Fibroblast of lung (primary cell): ENCODE measurements around the gene CAMK2B. TPM values are rescaled to one million over a fixed set of nuclear protein-coding genes. Genes with fewer than 3 reads are reported as not detected.

Source experiments
- DNase-seq, 2 donors: peaks; one replicate each; pipeline versions ENCODE4 v3.0.0 to v3.0.0-alpha.2; 2010; ENCODE audit warnings: low read depth in 2 of 2
- H2AFZ ChIP-seq: 2 replicates; pipeline ENCODE4 v1.5.1; 2012; ENCODE audit warnings: low read length, control low read depth, inconsistent platforms
- H3K27ac ChIP-seq: 2 replicates; pipeline ENCODE4 v1.5.1; 2011; ENCODE audit warnings: low read length, control low read depth; ENCODE audit not compliant: insufficient read depth
- H3K27me3 ChIP-seq: 2 replicates; pipeline ENCODE4 v1.5.1; 2011; ENCODE audit warnings: mild to moderate bottlenecking, low read length; ENCODE audit not compliant: control insufficient read depth, insufficient read depth
- H3K36me3 ChIP-seq: 2 replicates; pipeline ENCODE4 v1.5.1; 2011; ENCODE audit warnings: low read length; ENCODE audit not compliant: control insufficient read depth, insufficient read depth
- H3K4me1 ChIP-seq: 2 replicates; pipeline ENCODE4 v1.5.1; 2011; ENCODE audit warnings: low read length; ENCODE audit not compliant: control insufficient read depth, insufficient read depth; ENCODE audit errors: extremely low read depth
- H3K4me2 ChIP-seq: 2 replicates; pipeline ENCODE4 v1.5.1; 2011; ENCODE audit warnings: low read length, control low read depth; ENCODE audit not compliant: insufficient read depth; ENCODE audit errors: extremely low read depth
- H3K4me3 ChIP-seq, 4 experiments: fragments of 200-600 bp in 1 of 4; sonication (generic) in 1 of 4; replicated peaks in 1 of 4; 2 replicates each; pipeline ENCODE4 v1.5.1; 2011 to 2016; ENCODE audit warnings: low read length in 4 of 4, low read depth in 3 of 4, mild to moderate bottlenecking in 3 of 4, control low read depth in 2 of 4, inconsistent platforms in 1 of 4, mixed read lengths in 1 of 4; ENCODE audit not compliant: insufficient read depth in 1 of 4; ENCODE audit errors: control extremely low read depth in 1 of 4
- H3K79me2 ChIP-seq: 2 replicates; pipeline ENCODE4 v1.5.1; 2012; ENCODE audit warnings: mild to moderate bottlenecking, low read length, inconsistent platforms; ENCODE audit not compliant: control insufficient read depth, insufficient read depth
- H3K9ac ChIP-seq: 2 replicates; pipeline ENCODE4 v1.5.1; 2011; ENCODE audit warnings: mild to moderate bottlenecking, low read length, control low read depth; ENCODE audit not compliant: insufficient read depth
- H3K9me3 ChIP-seq: 2 replicates; pipeline ENCODE4 v1.5.1; 2012; ENCODE audit warnings: low read depth, low read length; ENCODE audit not compliant: control insufficient read depth, insufficient read depth
- H4K20me1 ChIP-seq: 2 replicates; pipeline ENCODE4 v1.5.1; 2011; ENCODE audit warnings: low read length; ENCODE audit not compliant: control insufficient read depth, insufficient read depth; ENCODE audit errors: extremely low read depth
- EZH2 ChIP-seq: IDR thresholded peaks from 2 replicates; pipeline ENCODE4 v1.5.1; 2012; ENCODE audit warnings: low read length, control low read depth, mild to moderate bottlenecking; ENCODE audit errors: missing control alignments
- polyA plus RNA-seq, 2 donors: library from polyadenylated mRNA; depleted of rRNA in 1 of 2; stranded (reverse) in 1 of 2; unstranded in 1 of 2; fragments of >200 nt; gene quantifications; 2 replicates each; pipeline ENCODE4 v1.2.1, GENCODE V29; 2011 to 2012; ENCODE audit warnings: missing spikeins in 1 of 2
- total RNA-seq: library from RNA; depleted of rRNA; stranded (reverse); fragments of >200 nt; gene quantifications from 2 replicates; pipeline ENCODE4 v1.2.1, GENCODE V29; 2014
- TF ChIP-seq, protein P1 (sequence below), 2 donors: IDR thresholded peaks in 1 of 2; conservative IDR thresholded peaks in 1 of 2; 1 replicate in 1 of 2; 2 replicates in 1 of 2; pipeline ENCODE4 v1.5.1; 2011 to 2012; ENCODE audit warnings: low read length in 2 of 2, control low read depth in 1 of 2, inconsistent platforms in 1 of 2, low read depth in 1 of 2, mild to moderate bottlenecking in 1 of 2

The CAMK2B gene
- total and polyA plus RNA-seq, 2 donors (not counting 1 experiment from before 2014, with no cell fraction given), result 0.06 to 0.17 TPM

DNA sequence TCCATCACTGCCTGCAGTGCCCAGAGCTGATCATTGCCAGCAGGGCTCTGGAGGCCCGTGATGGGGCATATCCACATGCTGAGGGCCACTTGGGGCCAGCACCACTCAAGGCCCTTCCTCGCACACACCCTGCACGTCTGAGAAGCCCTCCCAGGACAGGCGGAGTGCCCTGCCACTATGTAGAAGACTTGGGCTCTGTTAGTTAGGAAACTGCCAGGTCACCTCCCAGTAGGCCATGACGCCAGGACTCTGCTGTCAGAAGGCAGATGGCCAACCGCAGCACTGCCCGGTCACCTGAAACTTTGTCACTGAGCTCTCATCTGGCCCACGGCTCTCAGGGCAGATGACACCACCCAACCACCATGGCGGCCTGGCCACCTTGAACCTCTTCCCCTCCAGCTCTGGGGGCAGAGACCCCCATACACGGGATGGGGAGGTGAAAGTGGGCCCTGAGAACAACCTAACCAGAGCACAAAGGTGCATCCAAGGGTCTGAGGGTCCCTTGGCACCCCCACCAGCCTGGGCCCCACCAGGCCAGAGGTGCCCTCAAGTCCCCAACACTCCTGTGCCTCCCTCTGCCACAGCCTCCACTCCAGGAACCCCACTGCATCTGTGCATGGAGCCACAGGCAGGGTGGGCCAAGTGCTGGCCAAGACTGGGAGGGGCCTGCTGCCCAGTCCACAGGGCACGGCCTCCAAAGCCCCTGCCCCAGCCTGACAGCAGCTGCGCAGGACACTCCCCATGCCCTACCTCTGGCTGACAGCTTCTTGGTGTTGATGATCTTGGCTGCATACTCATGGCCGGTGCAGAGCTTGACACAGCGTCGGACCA lies 41.8 kb downstream of the CAMK2B start:
- Histone ChIP-seq H3K4me3 (no peak overlapping the region), H3K9me3 (no peaks in the 10 kb centered on the region), H3K9ac (no peak overlapping the region), H3K79me2 (no peaks in the 10 kb centered on the region), H3K27ac (no peak overlapping the region), H3K4me1 (no peaks in the 10 kb centered on the region), H2AFZ (no peak overlapping the region), H3K36me3 (no peaks in the 10 kb centered on the region), H4K20me1 (no peaks in the 10 kb centered on the region), H3K27me3 (no peaks in the 10 kb centered on the region), H3K4me2 (no peak overlapping the region)
- no peak for DNase-seq
- TF ChIP-seq, protein P1, sequence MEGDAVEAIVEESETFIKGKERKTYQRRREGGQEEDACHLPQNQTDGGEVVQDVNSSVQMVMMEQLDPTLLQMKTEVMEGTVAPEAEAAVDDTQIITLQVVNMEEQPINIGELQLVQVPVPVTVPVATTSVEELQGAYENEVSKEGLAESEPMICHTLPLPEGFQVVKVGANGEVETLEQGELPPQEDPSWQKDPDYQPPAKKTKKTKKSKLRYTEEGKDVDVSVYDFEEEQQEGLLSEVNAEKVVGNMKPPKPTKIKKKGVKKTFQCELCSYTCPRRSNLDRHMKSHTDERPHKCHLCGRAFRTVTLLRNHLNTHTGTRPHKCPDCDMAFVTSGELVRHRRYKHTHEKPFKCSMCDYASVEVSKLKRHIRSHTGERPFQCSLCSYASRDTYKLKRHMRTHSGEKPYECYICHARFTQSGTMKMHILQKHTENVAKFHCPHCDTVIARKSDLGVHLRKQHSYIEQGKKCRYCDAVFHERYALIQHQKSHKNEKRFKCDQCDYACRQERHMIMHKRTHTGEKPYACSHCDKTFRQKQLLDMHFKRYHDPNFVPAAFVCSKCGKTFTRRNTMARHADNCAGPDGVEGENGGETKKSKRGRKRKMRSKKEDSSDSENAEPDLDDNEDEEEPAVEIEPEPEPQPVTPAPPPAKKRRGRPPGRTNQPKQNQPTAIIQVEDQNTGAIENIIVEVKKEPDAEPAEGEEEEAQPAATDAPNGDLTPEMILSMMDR (conservative IDR thresholded peaks at IDR 0.05 in 1 of 2, IDR thresholded peaks at IDR 0.05 in 1 of 2; ENCODE audit: low read depth in 1 of 2, low read length in 2 of 2), result no peak
- no peak for TF ChIP-seq EZH2

DNA sequence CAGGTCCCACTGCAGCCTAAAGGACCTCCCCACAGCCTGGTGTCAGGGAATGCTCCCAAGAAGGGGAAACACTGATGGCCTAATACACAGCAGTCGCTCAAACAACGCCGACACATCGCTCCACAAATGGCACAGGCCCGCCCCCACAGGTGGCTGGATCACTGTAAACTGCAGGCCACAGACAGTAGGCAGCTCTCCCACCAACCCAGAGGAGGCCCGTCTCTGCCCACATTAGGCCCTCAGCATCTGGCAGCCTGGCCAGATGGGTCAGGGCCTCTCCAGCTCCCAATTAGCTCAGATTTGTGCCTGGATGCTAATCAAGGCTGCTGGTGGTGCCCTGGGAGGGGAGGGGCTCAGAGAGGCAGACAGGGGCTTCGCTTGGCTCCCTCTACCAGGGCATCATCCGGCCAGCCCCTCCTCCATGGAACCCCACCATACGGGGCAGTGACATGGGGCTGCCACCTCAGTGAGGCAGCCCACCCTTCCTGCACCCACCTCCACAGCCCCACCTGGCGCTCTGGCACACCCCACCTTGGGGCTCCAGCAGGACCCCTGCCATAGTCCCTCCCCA lies 42.7 kb downstream of the CAMK2B start:
- H3K4me1 ChIP-seq, result no peaks in the 10 kb centered on the region
- H3K4me2 ChIP-seq, result no peak overlapping the region
- H3K36me3 ChIP-seq, result no peaks in the 10 kb centered on the region
- no peak overlapping the region for H3K4me3 ChIP-seq
- H3K9ac ChIP-seq, result no peak overlapping the region
- no peaks in the 10 kb centered on the region for H4K20me1 ChIP-seq
- DNase-seq, result no peak
- H3K27me3 ChIP-seq, result no peaks in the 10 kb centered on the region
- H3K27ac ChIP-seq, result no peak overlapping the region
- H3K79me2 ChIP-seq, result no peaks in the 10 kb centered on the region
- TF ChIP-seq, protein P1 (conservative IDR thresholded peaks at IDR 0.05 in 1 of 2, IDR thresholded peaks at IDR 0.05 in 1 of 2; ENCODE audit: low read depth in 1 of 2, low read length in 2 of 2), result no peak
- TF ChIP-seq EZH2, result no peak
- no peak overlapping the region for H2AFZ ChIP-seq
- H3K9me3 ChIP-seq, result no peaks in the 10 kb centered on the region

DNA sequence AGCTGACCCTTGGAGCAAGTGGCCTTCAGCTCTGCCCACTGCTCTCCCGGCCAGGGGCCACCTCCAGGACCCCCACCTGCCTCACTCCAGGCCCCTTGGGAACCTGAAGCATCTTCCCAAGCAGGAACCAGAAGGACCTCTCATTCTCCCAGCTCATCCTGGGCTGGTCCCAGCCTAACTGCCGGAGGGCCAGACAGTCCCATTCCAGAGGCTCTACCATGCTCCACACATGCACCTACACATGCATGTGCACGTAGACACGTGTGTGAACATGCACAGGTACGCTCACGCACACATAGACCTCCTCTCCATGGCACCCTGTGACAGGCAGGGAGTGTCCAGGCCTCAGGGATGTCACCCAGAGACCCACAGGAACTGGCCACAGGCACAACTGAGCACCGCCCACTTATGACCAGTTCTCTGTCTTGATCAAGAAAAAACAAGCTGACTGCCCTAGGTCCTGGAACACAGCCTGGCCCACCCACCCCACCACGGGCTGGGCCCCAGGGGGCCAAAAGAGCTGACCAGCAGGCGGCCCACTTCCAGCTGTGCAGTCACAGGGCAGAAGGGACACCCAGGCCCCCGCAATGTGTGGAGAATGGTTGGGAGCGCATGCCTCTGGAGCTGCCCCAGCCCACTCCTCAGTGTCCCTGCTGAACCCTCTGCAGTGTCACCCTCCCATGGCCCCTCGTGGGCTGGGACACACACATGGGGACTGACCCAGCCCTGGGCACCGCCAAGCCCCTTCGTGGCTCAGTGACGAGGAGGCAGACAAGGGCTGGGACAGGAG lies 43.4 kb downstream of the CAMK2B start:
- H3K4me3 ChIP-seq, result no peak overlapping the region
- H3K4me2 ChIP-seq, result no peak overlapping the region
- H3K79me2 ChIP-seq, result no peaks in the 10 kb centered on the region
- no peaks in the 10 kb centered on the region for H3K4me1 ChIP-seq
- no peak overlapping the region for H3K27ac ChIP-seq
- no peak overlapping the region for H2AFZ ChIP-seq
- no peak for DNase-seq
- no peaks in the 10 kb centered on the region for H3K36me3 ChIP-seq
- H3K9ac ChIP-seq, result no peak overlapping the region
- no peaks in the 10 kb centered on the region for H4K20me1 ChIP-seq
- H3K27me3 ChIP-seq, result no peaks in the 10 kb centered on the region
- H3K9me3 ChIP-seq, result no peaks in the 10 kb centered on the region
- TF ChIP-seq, protein P1 (conservative IDR thresholded peaks at IDR 0.05 in 1 of 2, IDR thresholded peaks at IDR 0.05 in 1 of 2; ENCODE audit: low read depth in 1 of 2, low read length in 2 of 2), result no peak
- TF ChIP-seq EZH2, result no peak
